ENCODE data around the gene NPC1. TPM values are rescaled to one million over a fixed set of nuclear protein-coding genes. Genes with fewer than 3 reads are reported as not detected.

The NPC1 gene
- total and polyA plus RNA-seq, 2 of the 8 experiments (the other 6 are each of a cell fraction or from before 2014, with no cell fraction given), result 34.1 to 39.5 TPM

- TF ChIP-seq CHD7 (IDR thresholded peaks at IDR 0.05; ENCODE audit: insufficient replicate concordance, low read length) (no peak), POLR2AphosphoS5 (IDR thresholded peaks at IDR 0.05; ENCODE audit: low read depth, low read length) (no peak), FOSL1 (IDR thresholded peaks at IDR 0.05; ENCODE audit: insufficient read depth, low read depth, low read length) (no peak), SRF (IDR thresholded peaks at IDR 0.05; ENCODE audit: low read depth, low read length) (no peak), SIRT6 (IDR thresholded peaks at IDR 0.05; ENCODE audit: low read length) (no peak), SIN3A (conservative IDR thresholded peaks at IDR 0.05 in 1 of 2, IDR thresholded peaks at IDR 0.05 in 1 of 2; ENCODE audit: low read depth in 1 of 2, low read length in 2 of 2) (no peak), RBBP5 (IDR thresholded peaks at IDR 0.05; ENCODE audit: borderline replicate concordance, low read depth, low read length) (no peak), MAX (IDR thresholded peaks at IDR 0.05) (no peak), HDAC2 (IDR thresholded peaks at IDR 0.05; ENCODE audit: borderline replicate concordance in 1 of 2, low read depth in 2 of 2, low read length in 2 of 2) (no peak)
These were observed 33.8 kb downstream of the NPC1 start (continued) for GRCh38 chr18:23552505-23552904.

Data from H1 (cell line).